ENCODE results near the gene SPTLC3.

SPTLC3 gene

DNA sequence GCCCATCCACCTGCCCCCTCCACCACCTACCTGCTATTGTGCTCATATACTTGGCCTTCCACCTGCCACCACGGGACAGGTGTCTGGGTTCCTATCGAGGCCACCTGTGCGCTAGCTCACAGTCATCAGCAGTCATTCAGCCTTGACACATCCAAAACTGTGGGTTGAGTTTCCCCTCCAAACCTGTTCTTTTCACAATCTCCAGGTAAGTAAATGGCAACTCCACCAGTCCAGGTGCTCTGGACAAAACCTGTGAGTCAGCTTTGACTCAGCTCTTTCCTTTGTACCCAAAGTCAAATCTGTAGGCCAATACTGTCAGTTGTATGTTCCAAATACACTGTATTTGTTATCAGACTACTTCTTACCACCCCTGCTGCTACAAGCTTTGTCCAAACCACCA is 52.6 kb downstream of the SPTLC3 start:
- TF ChIP-seq, protein P1, sequence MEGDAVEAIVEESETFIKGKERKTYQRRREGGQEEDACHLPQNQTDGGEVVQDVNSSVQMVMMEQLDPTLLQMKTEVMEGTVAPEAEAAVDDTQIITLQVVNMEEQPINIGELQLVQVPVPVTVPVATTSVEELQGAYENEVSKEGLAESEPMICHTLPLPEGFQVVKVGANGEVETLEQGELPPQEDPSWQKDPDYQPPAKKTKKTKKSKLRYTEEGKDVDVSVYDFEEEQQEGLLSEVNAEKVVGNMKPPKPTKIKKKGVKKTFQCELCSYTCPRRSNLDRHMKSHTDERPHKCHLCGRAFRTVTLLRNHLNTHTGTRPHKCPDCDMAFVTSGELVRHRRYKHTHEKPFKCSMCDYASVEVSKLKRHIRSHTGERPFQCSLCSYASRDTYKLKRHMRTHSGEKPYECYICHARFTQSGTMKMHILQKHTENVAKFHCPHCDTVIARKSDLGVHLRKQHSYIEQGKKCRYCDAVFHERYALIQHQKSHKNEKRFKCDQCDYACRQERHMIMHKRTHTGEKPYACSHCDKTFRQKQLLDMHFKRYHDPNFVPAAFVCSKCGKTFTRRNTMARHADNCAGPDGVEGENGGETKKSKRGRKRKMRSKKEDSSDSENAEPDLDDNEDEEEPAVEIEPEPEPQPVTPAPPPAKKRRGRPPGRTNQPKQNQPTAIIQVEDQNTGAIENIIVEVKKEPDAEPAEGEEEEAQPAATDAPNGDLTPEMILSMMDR (IDR thresholded peaks at IDR 0.05): no peak
- Histone ChIP-seq H3K9me3 (peaks cover 0 to 5% (median 2%) of the 10 kb centered on the region in 3 donors), H3K36me3 (no peaks in the 10 kb centered on the region), H3K4me3 (no peak overlapping the region), H3K4me1 (no peaks in the 10 kb centered on the region), H3K27me3 (no peaks in the 10 kb centered on the region), H3K27ac (no peak overlapping the region)
- no peak for DNase-seq
- intact Hi-C loops (cut with DNase I; ENCODE audit: low total_unique reads): no loop called here

- no peak for DNase-seq
- no peak overlapping the region for H3K4me3 ChIP-seq
- TF ChIP-seq, protein P1 (IDR thresholded peaks at IDR 0.05): no peak
- no peak overlapping the region for H3K27ac ChIP-seq
- no peaks in the 10 kb centered on the region for H3K36me3 ChIP-seq
- H3K9me3 ChIP-seq: peaks cover 0 to 8% (median 2%) of the 10 kb centered on the region in 3 donors
- no peaks in the 10 kb centered on the region for H3K4me1 ChIP-seq
- intact Hi-C loops (cut with DNase I; ENCODE audit: low total_unique reads): no loop called here
- no peaks in the 10 kb centered on the region for H3K27me3 ChIP-seq
Observed at GRCh38 chr20:13062789-13063188, 54.0 kb downstream of the SPTLC3 start.

GRCh38 chr20:13068336-13068735 is 59.6 kb downstream of the SPTLC3 start:
- no peak for DNase-seq
- Histone ChIP-seq H3K27me3 (no peaks in the 10 kb centered on the region), H3K27ac (no peak overlapping the region), H3K9me3 (peaks cover 0 to 8% (median 2%) of the 10 kb centered on the region in 3 donors), H3K36me3 (no peaks in the 10 kb centered on the region), H3K4me3 (no peak overlapping the region), H3K4me1 (no peaks in the 10 kb centered on the region)
- intact Hi-C loops (cut with DNase I; ENCODE audit: low total_unique reads): no loop called here
- TF ChIP-seq, protein P1 (IDR thresholded peaks at IDR 0.05): no peak

DNA sequence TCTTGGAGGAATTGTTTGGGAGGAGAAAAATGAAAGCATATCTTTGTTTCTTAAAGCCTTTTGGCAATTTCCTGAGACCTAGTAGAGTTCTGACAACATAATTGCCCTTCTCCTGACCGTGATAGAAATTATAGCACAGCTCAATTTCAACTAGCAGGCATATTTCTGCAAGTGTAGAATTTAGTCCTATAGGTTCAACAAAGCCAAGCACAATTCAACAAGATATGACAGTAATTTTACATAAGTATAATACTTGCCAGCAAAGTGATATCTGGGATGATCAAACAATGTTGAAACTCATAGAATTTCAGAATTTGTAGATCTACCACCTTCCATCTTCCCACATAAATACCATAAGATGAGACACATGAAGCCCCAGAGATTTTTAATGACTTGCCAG is 73.1 kb downstream of the SPTLC3 start:
- Histone ChIP-seq H3K4me1 (no peaks in the 10 kb centered on the region), H3K4me3 (no peak overlapping the region), H3K27me3 (no peaks in the 10 kb centered on the region), H3K36me3 (peaks cover 0 to 8% (median 0%) of the 10 kb centered on the region in 3 donors), H3K9me3 (no peaks in the 10 kb centered on the region), H3K27ac (no peak overlapping the region)
- TF ChIP-seq, protein P1 (IDR thresholded peaks at IDR 0.05): no peak
- DNase-seq: no peak
- intact Hi-C loops (cut with DNase I; ENCODE audit: low total_unique reads): no loop called here

- no peaks in the 10 kb centered on the region for H3K4me1 ChIP-seq
- intact Hi-C loops (cut with DNase I; ENCODE audit: low total_unique reads): no loop called here
- H3K27ac ChIP-seq: no peak overlapping the region
- TF ChIP-seq, protein P1 (IDR thresholded peaks at IDR 0.05): no peak
- peaks cover 0 to 8% (median 0%) of the 10 kb centered on the region in 3 donors for H3K36me3 ChIP-seq
- no peak for DNase-seq
- no peak overlapping the region for H3K4me3 ChIP-seq
- no peaks in the 10 kb centered on the region for H3K9me3 ChIP-seq
- no peaks in the 10 kb centered on the region for H3K27me3 ChIP-seq
Observed at GRCh38 chr20:13082378-13082777, 73.6 kb downstream of the SPTLC3 start.

DNA sequence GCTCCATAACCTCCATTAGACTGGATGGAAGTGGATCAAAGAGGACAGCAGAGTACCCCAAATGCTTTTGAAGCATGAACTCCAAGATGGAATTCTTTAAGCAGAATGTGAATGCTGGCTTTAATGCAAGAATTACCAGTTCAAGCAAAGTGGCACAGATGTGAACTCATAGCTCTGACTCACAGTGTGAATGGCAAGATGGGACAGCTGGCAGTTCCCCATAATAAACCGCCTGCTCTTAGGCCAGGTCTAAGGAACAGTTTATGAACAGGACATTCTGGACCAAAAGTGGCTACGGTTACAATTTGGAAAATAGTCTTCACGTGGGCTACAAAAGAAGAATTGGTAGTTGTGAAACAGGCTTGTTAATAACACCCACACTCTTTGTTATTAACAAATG is 76.5 kb downstream of the SPTLC3 start:
- H3K27ac ChIP-seq: no peak overlapping the region
- no peaks in the 10 kb centered on the region for H3K9me3 ChIP-seq
- no peak for DNase-seq
- no peaks in the 10 kb centered on the region for H3K4me1 ChIP-seq
- no peaks in the 10 kb centered on the region for H3K36me3 ChIP-seq
- intact Hi-C loops (cut with DNase I; ENCODE audit: low total_unique reads): no loop called here
- TF ChIP-seq, protein P1 (IDR thresholded peaks at IDR 0.05): no peak
- no peaks in the 10 kb centered on the region for H3K27me3 ChIP-seq
- no peak overlapping the region for H3K4me3 ChIP-seq
